T-helper 1 cell treated with Interleukin-12 subunit alpha and Interleukin-12 subunit beta and Interleukin-4 antibody, amounts not matched to agents 30 μg/mL and 1 μg/mL, for 36 hours (primary cell): ENCODE data around the gene C2CD2L.
"Not testable (repeated sequence)": the region's sequence is repeated elsewhere in the genome, so short reads cannot be mapped to it uniquely, and the experiment has no call there.

ENCODE experiments used
- H3K27ac Mint-ChIP-seq: one replicate; pipeline ENCODE4 v1.8.0; 2021; ENCODE audit warnings: mild to moderate bottlenecking, mixed read lengths
- H3K27me3 Mint-ChIP-seq: one replicate; pipeline ENCODE4 v1.8.0; 2021; ENCODE audit warnings: low read depth, mixed read lengths
- H3K36me3 Mint-ChIP-seq: one replicate; pipeline ENCODE4 v1.8.0; 2021; ENCODE audit warnings: low read depth, mixed read lengths
- H3K4me1 Mint-ChIP-seq: one replicate; pipeline ENCODE4 v1.8.0; 2021; ENCODE audit warnings: low read depth, mixed read lengths
- H3K4me3 Mint-ChIP-seq: one replicate; pipeline ENCODE4 v1.8.0; 2021; ENCODE audit warnings: mild to moderate bottlenecking, moderate library complexity, mixed read lengths
- H3K9me3 Mint-ChIP-seq: one replicate; pipeline ENCODE4 v1.8.0; 2021; ENCODE audit warnings: mixed read lengths

The C2CD2L gene

DNA sequence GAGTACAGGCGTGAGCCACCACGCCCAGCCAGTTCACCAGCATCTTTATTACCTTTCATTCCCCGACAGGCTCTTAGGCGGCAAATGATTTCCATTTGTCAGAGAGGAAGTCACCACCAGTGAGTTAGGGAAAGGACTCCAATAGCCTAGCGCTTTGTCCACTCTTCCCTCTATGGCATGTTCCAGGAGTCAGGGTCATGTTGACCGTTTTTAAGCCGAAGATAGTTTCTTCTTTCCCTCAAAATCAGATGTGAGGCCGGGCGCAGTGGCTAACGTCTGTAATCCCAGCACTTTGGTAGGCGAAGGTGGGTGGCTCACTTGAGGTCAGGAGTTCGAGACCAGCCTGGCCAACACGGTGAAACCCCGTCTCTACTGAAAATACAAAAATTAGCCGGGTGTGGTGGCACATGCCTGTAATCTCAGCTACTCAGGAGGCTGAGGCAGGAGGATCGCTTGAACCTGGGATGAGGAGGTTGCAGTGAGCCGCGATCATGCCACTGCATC, 3.9 kb upstream of the C2CD2L start:
- H3K27ac Mint-ChIP-seq = peak overlapping the region; percentile 12
- not testable (repeated sequence) for H3K36me3 Mint-ChIP-seq, H3K9me3 Mint-ChIP-seq, H3K27me3 Mint-ChIP-seq
- H3K4me3 Mint-ChIP-seq = peak overlapping the region; percentile 21
- H3K4me1 Mint-ChIP-seq = peaks cover 30% of the 10 kb centered on the region

DNA sequence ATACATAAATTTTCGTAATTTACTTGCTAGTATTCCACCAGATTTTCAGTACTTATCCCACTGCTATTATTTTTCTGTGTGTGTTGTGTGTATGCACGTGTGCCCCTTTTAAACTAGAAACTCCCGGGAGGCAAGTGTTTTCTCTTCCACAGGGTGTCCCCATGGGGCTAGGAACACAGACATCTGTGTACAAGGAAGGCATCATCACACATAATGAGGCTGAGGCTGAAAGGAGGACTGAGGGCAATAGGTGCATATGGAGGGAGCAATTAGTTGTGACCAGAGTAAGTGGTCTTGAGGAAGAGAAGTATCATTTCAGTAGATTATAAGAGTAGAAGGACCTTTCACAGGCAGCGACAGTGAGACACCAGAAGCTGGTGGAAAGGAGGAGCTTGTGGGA, 3.4 kb upstream of the C2CD2L start:
- peak overlapping the region; percentile 8 for H3K4me3 Mint-ChIP-seq
- peak overlapping the region; percentile 53 for H3K27ac Mint-ChIP-seq
- peaks cover 32% of the 10 kb centered on the region for H3K4me1 Mint-ChIP-seq
- H3K27me3 Mint-ChIP-seq = no peaks in the 10 kb centered on the region
- H3K9me3 Mint-ChIP-seq = no peaks in the 10 kb centered on the region
- peaks cover 8% of the 10 kb centered on the region for H3K36me3 Mint-ChIP-seq

DNA sequence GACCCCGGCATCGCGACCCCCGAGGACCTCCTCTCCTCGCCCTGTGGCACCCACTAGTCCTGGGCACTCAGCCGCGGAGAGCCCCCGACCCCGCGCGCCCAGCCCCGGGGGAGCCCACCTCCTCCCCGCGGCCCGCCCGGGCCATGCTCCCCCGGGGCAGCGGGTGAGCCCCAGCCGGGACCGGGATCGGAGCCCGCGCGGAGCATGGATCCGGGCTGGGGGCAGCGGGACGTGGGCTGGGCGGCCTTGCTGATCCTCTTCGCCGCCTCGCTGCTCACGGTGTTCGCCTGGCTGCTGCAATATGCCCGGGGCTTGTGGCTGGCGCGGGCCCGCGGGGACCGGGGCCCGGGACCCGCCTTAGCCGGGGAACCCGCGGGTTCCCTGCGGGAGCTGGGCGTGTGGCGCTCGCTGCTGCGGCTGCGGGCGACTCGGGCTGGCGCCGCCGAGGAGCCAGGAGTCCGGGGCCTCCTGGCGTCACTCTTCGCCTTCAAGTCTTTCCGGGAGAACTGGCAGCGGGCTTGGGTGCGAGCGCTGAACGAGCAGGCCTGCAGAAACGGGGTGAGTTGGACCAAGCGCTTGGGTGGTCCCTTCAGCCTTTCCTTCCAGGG, 498 bp downstream of the C2CD2L start:
- no peaks in the 10 kb centered on the region for H3K27me3 Mint-ChIP-seq
- H3K36me3 Mint-ChIP-seq = peaks cover 23% of the 10 kb centered on the region
- H3K4me1 Mint-ChIP-seq = peaks cover 34% of the 10 kb centered on the region
- peak overlapping the region; percentile 91 for H3K4me3 Mint-ChIP-seq
- no peaks in the 10 kb centered on the region for H3K9me3 Mint-ChIP-seq
- H3K27ac Mint-ChIP-seq = peak overlapping the region; percentile 72

DNA sequence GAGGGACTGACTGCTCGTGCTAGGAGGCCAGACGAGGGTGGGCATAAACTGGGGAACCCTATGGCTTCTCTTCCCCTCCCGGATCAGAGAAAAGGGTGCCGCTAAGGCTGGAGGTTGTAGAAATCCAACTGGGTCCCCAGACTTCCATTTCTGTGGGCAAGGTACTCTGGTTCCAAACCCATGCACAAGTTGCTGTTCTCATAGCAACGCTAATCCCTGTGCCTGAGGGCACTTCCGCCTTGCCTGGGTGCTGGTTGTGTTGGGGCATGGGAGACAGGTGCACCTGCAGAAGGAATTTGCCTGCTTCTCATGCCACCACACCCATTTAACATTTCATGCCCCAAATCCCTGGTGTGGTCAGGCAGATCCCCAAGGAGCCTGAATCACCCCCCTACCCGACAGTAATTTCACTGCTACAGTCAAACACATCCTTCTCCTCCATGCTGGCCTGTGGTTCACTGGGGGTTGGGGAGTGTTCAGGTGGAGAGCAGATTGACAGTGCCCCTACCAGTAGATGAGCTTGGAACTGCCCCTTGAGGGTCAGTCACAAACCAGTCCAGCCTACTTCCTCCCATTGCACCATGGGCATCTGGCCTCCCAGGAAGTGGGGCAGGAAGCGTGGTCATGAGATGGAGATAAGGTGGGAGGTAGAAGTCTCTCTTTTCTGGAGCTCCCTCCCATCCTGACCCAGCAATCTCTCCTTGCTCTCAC, 1.2 kb downstream of the C2CD2L start:
- Mint-ChIP-seq H3K4me3 (peak overlapping the region; percentile 91), H3K36me3 (peaks cover 27% of the 10 kb centered on the region), H3K27me3 (no peaks in the 10 kb centered on the region), H3K9me3 (no peaks in the 10 kb centered on the region), H3K4me1 (peaks cover 34% of the 10 kb centered on the region), H3K27ac (peak overlapping the region; percentile 72)

DNA sequence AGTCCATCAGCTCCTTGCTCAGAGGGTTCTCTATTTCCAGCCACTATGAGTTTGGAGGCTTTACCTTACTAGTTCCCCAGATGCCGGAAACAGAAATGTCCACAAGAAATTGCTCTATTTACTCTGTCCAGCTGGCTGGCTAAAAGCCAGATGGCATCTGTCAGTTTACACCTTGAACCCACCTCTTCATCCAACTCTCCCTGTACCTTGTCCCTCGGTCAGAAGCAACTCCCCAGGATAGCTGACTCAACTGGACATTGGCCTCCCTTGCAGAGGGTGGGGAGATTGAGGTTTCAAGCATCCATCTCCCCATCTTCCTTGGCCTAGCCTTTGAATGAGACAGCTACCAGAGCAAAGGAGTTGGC, 1.7 kb downstream of the C2CD2L start:
- no peaks in the 10 kb centered on the region for H3K27me3 Mint-ChIP-seq
- peaks cover 31% of the 10 kb centered on the region for H3K36me3 Mint-ChIP-seq
- peak overlapping the region; percentile 72 for H3K27ac Mint-ChIP-seq
- H3K9me3 Mint-ChIP-seq = no peaks in the 10 kb centered on the region
- peak overlapping the region; percentile 91 for H3K4me3 Mint-ChIP-seq
- peaks cover 32% of the 10 kb centered on the region for H3K4me1 Mint-ChIP-seq

DNA sequence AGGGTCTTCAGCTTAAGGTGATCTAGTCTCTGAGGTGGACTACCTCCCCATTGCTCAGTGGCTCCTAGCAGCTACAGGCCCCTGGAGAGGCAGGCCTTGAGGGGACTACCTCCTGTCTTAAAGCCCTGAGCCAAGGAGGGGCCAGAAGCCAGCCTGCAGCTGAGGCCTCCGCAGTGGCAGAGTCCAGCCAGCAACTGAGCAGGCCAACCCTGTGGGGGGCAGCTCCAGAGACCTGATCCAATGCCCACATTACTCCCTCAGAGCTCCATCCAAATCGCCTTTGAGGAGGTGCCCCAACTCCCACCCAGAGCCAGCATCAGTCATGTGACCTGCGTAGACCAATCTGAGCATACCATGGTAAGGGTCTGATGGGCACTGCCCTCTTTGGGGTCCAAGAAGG, 2.7 kb downstream of the C2CD2L start:
- peaks cover 36% of the 10 kb centered on the region for H3K36me3 Mint-ChIP-seq
- H3K9me3 Mint-ChIP-seq = no peaks in the 10 kb centered on the region
- H3K4me1 Mint-ChIP-seq = peaks cover 33% of the 10 kb centered on the region
- no peak overlapping the region for H3K27ac Mint-ChIP-seq
- H3K27me3 Mint-ChIP-seq = no peaks in the 10 kb centered on the region
- H3K4me3 Mint-ChIP-seq = peak overlapping the region; percentile 91

DNA sequence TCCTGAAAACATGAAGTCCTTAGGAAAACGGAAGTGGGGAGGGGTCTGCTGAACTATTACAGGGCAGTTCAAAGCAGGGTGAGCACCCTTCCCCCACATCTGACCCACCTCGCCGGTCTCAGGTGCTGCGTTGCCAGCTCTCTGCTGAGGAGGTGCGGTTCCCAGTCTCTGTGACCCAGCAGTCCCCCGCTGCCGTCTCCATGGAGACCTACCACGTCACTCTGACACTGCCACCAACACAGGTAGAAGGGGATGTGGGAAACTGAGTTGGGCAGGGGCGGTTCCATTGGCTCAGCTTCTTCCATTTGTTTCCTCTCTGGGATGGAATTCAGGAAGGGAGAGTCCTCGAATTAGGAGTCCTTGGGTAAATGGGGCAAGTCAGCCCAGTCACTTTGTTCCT, 3.3 kb downstream of the C2CD2L start:
- Mint-ChIP-seq H3K27ac (no peak overlapping the region), H3K36me3 (peaks cover 40% of the 10 kb centered on the region), H3K4me3 (no peak overlapping the region), H3K4me1 (peaks cover 37% of the 10 kb centered on the region), H3K27me3 (no peaks in the 10 kb centered on the region), H3K9me3 (no peaks in the 10 kb centered on the region)

DNA sequence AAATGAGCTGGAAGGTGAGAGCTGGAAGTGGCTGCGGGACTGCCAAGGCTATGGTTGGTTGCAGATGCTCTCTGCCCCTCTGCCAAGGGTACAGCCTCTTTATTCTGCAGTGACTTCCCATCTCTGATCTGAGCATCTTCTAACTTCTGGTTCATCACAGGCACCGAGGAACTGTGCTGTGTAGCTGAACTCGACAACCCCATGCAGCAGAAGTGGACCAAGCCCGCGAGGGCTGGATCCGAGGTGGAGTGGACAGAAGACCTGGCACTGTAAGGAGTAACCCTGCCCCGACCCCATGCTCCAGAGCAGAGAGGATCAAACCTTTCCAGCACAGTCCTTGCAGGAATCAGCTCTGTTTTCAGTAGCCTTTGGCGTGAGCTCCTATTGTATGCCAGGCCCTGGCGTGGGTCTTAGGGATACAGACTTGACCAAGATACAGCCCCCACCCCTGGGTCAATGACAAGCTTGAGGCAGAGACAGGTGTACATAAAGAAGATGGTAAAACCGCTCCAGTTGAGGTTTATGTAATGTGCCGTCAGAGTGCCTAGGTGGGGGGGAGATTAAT, 4.3 kb downstream of the C2CD2L start:
- peaks cover 36% of the 10 kb centered on the region for H3K4me1 Mint-ChIP-seq
- H3K27me3 Mint-ChIP-seq = no peaks in the 10 kb centered on the region
- peaks cover 46% of the 10 kb centered on the region for H3K36me3 Mint-ChIP-seq
- no peak overlapping the region for H3K4me3 Mint-ChIP-seq
- H3K27ac Mint-ChIP-seq = no peak overlapping the region
- H3K9me3 Mint-ChIP-seq = no peaks in the 10 kb centered on the region

DNA sequence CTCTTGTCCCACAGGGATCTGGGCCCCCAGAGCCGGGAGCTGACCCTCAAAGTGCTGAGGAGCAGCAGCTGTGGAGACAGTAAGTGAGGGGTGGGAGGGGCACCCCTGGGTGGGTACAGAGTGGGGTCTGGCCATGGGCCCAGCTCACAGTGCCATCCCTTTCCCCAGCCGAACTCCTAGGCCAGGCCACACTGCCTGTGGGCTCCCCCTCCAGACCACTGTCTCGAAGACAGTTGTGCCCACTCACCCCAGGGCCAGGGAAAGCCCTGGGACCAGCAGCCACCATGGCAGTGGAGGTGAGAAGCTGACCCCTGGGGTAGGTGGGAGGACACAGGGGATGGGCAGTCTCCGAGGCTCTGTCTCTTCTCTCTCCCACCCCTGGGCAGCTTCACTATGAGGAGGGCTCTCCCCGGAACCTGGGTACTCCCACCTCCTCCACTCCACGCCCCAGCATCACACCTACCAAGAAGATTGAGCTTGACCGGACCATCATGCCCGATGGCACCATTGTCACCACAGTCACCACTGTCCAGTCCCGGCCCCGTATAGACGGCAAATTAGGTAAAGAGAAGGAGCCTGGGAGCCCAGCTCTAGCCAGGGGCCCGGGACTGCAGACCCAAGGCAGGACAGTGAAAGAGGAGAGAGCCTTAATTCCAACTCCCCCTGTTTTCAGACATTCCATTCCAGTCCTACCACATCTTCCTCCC, 5.3 kb downstream of the C2CD2L start:
- Mint-ChIP-seq H3K4me1 (peaks cover 31% of the 10 kb centered on the region), H3K36me3 (peaks cover 52% of the 10 kb centered on the region), H3K27ac (no peak overlapping the region), H3K27me3 (no peaks in the 10 kb centered on the region), H3K9me3 (no peaks in the 10 kb centered on the region), H3K4me3 (no peak overlapping the region)

DNA sequence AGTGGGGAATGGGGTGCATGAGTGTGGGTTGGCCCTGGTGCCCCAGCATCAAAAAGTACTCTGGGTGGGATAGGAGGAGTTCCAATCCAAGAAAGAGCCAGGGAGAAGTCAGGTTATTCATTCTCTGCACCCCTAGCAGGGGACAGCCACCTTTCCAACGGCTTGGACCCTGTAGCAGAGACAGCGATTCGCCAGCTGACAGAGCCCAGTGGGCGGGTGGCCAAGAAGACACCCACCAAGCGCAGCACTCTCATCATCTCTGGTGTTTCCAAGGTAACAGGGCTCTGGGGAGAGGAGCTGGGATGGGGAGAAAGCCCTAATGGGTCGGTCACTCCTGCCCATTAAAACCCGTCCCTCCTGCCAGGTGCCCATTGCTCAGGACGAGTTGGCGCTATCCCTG, 6.6 kb downstream of the C2CD2L start:
- H3K36me3 Mint-ChIP-seq = peaks cover 55% of the 10 kb centered on the region

DNA sequence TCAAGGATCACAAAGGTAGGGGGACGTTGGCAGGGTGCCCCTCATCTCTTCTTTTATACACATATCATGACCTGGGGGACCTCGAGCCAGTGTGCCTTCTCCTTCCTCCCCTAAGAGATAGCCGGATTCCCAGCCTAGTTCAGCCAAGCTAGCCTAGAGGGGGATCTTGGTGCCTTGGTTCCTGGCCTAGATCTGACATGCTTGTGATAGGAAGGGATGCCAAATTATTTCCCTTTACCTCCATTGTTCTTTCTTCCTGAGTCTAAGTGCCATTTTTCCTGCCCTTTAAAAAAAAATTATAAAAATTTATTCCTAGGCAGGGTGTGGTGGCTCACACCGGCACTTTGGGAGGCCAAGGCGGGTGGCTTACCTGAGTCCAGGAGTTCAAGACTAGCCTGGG, 7.2 kb downstream of the C2CD2L start:
- Mint-ChIP-seq H3K9me3 (no peaks in the 10 kb centered on the region), H3K4me1 (peaks cover 22% of the 10 kb centered on the region), H3K4me3 (no peak overlapping the region), H3K27ac (peak overlapping the region; percentile 59), H3K36me3 (peaks cover 53% of the 10 kb centered on the region), H3K27me3 (no peaks in the 10 kb centered on the region)

More for the DNA sequence above, 6.6 kb downstream of the C2CD2L start:
- Mint-ChIP-seq H3K4me3 (no peak overlapping the region), H3K9me3 (no peaks in the 10 kb centered on the region), H3K4me1 (peaks cover 29% of the 10 kb centered on the region), H3K27ac (no peak overlapping the region), H3K27me3 (no peaks in the 10 kb centered on the region)

DNA sequence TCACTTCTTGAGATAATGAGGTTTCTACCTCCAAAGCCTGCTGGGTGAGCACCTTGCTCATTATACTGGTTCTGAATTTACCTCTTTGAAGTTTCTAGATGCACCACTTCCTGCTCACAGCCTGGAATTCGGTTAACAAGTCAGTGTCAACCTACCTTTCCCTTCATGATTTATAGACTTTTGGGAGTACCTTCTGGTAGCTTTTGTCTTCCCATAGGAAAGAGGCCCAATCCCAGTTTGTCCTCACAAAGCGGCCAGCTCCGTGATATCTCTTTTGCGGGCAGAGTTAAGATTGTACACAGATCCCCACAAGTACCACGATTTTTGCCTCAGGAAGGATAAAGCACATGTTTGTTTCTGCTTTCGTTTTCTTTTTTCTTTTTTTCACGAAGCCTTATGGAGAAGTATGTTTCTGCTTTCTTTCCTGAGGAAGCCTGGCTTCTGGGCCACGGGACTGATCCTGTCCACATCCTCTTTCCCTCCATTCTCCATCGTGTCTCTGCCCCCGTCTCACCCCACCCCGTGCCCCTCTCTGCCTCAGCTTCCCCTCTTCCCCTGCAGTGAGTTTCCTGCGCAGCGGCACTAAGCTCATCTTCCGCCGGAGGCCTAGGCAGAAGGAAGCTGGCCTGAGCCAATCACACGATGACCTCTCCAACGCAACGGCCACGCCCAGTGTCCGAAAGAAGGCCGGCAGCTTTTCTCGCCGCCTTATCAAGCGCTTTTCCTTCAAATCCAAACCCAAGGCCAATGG, 8.5 kb downstream of the C2CD2L start:
- Mint-ChIP-seq H3K36me3 (peaks cover 47% of the 10 kb centered on the region), H3K4me3 (peak overlapping the region; percentile 78), H3K27ac (peak overlapping the region; percentile 94), H3K9me3 (no peaks in the 10 kb centered on the region), H3K4me1 (peaks cover 22% of the 10 kb centered on the region), H3K27me3 (no peaks in the 10 kb centered on the region)

DNA sequence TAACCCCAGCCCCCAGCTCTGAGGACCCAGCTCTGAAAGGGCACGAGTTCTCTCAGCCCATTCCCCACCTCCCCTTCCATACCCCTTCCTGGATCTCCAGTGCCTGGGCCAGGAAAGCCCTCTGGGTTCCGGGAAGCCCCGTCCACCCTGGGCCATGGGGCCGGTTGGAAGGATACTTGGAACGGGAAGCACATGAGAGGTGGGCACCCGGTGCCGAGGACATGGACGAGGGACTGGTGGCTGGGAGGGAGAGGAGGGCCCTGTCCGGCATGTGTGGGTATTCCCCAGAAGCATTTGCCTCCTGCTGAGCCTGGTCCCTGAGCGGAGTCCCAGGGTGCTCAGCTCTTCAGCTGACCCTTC, 9.1 kb downstream of the C2CD2L start:
- Mint-ChIP-seq H3K4me1 (peaks cover 23% of the 10 kb centered on the region), H3K27ac (peak overlapping the region; percentile 94), H3K4me3 (peak overlapping the region; percentile 78), H3K9me3 (no peaks in the 10 kb centered on the region), H3K27me3 (no peaks in the 10 kb centered on the region), H3K36me3 (peaks cover 42% of the 10 kb centered on the region)

DNA sequence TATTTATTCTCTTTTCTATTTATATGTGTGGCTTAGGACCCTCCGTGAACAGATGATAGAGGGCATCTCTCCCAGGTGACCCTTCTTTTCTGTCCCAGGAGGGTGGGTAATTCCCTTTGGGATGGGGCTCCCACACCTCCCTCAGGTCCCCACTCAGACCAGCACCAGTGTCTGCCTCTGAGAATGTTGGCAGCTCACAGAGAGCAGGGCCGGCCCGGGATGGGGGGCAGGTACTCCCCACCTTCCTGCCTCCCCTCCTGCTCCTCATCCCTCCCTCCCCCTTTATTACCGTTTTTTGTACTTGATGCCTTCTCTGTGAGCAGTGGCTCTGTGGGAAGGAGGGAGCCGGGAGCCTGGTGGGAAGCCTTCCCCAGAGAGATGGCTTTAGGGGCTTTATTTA, 9.5 kb downstream of the C2CD2L start:
- peaks cover 38% of the 10 kb centered on the region for H3K36me3 Mint-ChIP-seq
- peaks cover 23% of the 10 kb centered on the region for H3K4me1 Mint-ChIP-seq
- H3K9me3 Mint-ChIP-seq = no peaks in the 10 kb centered on the region
- no peaks in the 10 kb centered on the region for H3K27me3 Mint-ChIP-seq
- H3K27ac Mint-ChIP-seq = peak overlapping the region; percentile 47
- no peak overlapping the region for H3K4me3 Mint-ChIP-seq
